NCI-H2171 treated with DMSO at 0.1 percent for 48 hours (cell line): Measurements from ENCODE around the gene RPL31.

Experiments used
- DNase-seq: peaks from one replicate; lab custom pipeline; 2025; lab: John Stamatoyannopoulos, UW

RPL31 gene

DNA sequence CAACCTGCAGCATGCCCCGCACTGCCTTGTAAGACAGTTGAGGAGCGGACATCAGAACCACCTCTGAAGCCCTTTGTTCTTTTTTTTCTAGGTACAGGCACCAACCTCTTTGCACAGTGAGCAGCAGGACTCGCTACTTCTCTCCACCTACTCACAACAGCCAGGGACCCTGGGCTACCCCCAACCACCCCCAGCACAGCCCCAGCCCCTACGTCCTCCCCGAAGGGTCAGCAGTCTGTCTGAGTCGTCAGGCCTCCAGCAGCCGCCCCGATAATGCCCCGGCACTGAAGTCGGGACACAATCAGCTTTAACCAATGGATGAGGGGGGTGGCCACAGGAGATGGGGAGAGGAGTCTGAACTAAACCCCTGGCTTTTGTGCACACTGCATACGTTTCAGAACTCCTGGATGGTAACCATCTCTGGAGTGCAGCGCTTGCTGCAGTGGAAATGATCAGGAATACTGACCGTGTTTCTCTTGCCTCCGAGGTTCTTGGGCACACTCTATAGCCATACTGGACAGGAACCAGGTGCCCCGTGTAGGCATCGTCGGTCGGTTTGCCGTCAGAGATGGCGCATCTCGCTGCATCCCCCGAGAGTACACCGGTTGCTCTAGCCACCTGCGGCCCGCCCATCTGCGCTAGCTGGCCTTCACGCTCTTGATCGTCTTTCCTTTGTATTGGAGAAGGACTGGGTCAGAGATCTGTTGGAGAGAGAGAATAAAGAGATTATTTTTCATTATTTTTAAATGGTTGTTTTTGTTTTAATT lies 6.6 kb upstream of the RPL31 start:
- no peak for DNase-seq

DNA sequence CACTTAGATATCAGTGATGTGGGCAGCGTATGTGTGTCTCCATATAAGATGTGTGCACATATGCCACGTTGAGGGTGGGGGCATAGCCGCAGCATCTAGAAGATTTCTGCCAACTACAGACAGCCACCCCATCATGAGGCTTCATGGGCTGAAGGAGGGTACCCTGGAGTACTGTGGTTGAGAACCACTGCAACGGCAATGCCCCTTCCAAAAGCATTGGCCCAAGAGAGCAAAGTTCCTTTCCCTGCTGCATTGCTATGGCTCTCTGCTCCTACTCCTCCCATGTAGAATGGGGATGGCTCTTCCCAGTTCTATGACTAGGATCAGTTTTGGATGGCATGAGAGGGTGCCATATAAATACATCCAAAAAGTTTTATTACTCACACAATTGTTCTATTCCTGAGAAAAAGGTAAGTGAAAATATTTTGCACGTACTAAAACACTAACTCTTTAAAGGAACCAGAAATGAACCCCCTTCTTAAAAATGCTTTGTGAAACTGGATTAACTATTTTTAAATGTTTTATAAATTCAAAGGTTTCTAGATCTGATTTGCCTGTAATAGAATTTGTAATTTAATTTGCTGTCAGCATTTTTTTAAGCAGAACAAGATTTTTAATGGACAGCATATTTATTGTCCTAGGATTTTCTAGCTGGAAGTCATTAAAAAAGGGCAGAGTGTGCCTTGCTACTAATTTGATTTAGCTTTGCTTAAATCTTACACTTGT lies 4.4 kb upstream of the RPL31 start:
- no peak for DNase-seq

DNA sequence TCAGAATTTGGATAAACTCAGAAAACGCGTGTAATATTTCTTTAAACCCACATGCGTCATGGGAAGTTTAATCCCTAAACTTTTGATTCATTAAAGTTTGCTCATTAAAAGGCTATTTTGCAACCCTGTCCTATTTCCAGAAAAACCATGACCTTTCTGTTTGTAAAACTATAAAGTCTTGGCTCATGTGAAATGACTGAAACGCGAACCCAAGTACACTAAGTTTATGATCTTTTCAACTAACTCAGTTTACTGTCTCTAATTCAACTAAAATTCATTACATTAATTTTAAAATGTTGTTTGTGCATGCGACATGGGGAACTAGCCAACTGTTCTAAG lies 3.9 kb upstream of the RPL31 start:
- no peak for DNase-seq

DNA sequence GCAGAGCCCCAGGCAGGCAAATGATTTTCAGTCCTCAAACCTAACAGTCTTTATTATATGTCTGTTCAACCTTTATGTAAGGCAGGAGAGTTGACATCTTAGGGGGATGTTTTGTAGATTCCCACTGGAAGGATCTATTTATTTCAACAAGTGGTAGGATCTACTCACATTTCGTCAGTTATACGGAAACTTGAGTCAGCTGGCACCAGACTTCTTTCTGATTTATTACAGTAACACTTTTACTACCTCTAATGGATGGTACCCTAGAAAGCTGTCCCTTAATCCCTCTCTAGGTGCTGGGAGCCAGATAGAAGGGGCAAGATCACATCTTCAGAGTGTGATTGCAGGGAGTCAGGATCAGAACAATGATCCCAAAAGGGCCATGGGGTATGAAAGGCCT lies 2.1 kb upstream of the RPL31 start:
- no peak for DNase-seq

DNA sequence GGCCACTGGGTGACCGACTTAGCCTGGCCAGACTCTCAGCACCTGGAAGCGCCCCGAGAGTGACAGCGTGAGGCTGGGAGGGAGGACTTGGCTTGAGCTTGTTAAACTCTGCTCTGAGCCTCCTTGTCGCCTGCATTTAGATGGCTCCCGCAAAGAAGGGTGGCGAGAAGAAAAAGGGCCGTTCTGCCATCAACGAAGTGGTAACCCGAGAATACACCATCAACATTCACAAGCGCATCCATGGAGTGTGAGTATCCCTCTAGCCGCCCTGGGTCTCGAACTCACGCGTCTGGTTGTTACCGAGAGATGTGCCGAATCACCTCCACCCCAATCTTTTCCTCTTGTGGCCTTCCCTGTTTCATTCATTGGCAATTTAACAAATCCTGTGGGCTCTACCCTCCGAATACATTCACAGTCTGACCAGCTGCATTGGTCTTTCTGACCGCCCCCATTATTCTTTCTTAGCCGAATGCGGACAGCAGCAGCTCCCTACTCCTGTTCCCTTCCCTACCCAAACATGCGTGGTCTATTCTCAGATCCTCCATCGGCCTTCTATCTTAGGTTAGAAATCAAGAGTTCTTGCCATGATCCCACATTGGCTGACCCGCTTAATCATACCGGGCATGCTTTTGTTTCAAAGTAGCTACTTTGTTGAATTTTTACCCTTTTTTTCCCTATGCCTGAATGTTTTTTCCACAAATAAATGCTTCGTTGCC lies 631 bp downstream of the RPL31 start:
- DNase-seq: no peak

DNA sequence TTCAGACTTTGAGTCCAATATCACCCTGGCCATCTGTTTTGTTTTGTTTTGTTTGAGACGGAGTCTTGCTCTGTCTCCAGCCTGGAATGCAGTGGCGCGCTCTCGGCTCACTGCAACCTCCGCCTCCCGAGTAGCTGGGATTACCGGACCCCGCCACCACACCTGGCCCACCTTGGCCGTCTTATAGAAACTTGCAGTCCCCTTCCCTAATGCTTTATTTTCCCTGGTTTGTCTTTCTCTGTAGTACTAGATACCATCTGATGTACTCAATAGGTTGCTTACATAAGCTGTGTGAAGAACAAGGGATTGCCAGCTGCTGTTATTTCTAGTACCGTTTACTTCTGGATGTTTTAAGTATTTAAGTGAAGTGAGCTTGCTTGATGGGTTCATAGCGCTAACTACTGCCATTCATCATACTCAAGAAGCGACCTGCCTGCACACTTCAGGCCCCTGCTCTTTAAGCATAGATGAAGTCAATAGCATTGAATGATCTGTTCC lies 1.2 kb downstream of the RPL31 start:
- DNase-seq: no peak

DNA sequence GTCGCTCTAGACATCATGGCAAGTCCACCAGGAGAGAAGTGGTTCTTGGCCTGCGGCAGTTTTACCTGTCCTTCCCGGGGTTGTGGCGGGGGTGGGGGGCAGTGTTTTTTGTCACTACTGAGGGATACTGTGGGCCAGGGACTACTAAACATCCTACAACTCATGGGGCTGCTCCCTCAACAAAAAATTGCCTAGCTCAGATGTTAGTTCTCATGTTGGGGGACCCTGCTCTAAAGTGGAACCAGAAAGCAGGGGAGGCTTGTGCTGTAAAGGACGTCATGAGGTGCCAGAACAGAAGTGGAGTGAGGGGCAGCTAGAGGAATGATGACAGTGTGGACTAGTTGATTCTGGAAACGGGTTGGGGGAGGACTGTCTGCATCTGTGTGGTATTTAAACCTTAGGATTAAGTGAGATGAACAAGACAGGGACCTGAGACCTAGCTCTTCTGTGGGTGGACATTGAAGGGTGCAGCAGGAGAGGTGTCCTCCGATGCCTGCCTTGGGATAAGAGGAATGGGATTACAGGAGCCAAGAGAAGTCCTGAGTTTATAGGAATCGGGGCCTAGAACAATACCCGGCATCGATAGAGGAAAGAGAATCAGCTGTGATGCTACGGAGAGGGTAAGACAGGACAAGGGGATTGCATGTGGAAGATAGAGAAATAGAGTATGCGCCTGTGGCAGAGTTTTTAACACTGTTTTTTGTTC lies 2.7 kb downstream of the RPL31 start:
- DNase-seq: no peak

DNA sequence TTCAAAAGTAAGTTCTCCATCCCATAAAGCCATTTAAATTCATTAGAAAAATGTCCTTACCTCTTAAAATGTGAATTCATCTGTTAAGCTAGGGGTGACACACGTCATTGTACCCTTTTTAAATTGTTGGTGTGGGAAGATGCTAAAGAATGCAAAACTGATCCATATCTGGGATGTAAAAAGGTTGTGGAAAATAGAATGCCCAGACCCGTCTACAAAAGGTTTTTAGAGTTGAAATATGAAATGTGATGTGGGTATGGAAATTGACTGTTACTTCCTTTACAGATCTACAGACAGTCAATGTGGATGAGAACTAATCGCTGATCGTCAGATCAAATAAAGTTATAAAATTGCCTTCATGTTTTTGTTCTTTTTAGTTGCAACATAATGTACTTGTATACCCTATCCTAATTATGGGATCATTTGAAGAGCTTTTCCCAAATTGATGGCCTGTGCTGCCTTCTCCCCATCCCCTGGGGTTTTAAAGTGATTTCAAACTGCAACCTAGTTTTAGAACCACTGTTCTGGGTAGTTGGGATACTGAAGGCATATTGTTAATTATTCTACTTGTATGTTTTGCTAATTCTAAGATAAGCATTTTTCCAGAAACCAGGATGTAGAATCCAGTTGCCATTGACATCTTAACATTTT lies 4.1 kb downstream of the RPL31 start:
- DNase-seq: no peak

DNA sequence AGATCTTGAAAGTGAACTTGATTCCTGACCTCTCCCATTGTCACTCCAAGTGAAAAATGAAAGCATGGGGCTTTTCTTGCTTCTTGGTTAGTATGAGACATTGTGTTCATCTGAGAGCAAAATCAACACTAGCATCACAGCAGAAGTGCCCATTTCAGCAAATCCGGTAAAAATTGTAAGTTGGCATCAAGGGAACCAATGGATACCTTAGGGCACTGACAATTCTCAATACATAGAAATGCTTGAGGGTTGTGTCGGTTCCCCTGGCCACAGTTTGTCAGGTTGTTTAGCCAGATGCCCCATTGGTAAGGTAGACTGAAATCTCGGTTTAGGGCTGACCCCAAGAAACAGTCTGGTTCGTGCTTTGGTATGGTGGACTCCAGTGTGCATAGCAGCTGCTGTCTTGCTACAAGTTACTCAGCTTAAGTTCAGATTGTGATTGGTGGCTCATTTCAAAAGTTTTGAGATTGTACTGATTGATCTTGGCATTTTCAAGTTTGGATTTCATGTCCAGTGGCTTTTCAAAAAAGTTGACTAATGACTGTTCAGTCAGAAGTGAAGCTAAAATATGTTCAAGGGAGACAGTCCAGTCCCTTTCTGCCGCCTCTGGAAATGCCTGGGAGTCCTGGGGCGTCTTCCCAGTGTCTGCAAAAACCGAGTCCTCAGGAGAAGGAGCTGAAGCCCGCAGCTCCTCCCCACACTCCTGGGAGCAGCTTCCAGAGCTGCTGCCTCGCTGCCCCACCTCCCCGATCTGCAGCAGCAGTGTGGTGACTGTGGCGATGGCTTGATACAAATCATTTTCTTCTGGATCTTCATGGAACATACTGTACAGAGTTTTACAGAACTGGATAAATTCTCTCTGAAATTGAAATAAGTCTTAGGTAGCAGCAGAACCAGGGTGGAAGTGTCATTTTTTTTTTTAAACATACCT lies 5.6 kb downstream of the RPL31 start:
- DNase-seq: no peak

DNA sequence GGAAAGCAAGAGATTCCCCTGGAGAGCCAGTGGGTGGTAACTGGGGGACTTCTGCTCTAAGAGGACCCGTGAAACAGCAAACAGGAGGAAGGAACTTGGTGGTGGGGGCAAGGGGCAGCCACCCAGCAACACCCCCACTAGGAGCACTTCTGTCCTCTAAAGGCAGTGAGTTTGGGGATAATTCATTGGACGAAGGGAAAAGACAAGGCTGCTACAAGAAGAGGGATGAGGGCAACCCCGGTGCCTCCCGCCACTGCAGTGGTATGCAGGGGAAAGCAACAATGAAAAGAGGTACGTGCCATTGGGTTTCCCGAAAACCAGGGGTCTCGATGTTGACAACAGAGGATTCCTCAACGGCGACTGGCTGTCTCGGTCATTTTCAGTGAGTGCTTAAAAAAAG lies 9.1 kb downstream of the RPL31 start:
- DNase-seq: no peak

DNA sequence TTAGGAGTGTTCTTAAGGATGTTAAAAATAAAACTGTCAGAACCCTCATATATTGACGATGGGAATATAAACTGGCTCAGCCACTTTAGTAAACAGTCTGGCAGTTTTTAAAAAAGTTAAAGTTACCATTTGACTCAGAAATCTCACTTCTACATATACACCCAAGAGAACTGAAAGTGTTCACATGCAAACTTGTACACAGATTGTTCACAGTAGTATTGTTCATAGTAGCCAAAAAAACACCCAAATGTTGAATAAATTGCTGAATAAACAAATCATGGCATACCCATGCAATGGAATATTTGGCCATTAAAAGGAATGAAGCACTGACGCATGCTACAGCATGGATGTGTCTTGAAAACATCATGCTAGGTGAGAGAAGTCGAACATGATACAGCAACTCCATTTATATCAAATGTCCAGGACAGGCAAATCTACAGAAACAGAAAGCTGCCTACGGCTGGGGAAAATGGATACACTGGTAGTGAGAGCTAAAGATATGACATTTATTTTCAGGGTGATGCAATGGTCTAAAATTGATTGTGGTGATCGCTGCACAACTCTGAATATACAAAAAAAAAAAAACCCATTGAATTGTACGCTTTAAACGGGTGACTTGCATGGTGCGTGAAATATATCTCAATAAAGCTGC lies 10.1 kb downstream of the RPL31 start:
- DNase-seq: no peak

DNA sequence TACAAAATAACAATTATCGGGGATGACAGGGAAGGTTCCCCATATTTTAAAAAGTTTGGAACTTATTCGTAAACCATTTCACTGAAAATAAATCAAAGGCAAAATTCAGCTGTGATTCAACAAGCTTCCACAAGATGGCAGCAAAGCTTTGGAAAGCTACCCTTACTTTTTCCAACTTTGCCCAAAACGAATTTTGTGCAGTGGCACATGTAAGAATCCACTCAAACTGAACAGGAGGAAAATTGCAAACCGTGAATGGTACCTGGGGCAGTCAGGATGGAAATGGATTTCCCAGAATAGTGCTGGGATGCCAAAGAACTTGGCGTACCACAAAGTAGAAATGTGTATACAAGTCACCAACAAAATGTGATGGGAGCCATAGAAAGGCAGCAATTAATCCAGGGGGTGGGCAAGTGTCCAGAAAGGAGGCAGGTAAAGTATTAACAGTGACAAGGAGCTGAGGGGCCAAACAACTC lies 10.7 kb downstream of the RPL31 start:
- peak; percentile 32 for DNase-seq

DNA sequence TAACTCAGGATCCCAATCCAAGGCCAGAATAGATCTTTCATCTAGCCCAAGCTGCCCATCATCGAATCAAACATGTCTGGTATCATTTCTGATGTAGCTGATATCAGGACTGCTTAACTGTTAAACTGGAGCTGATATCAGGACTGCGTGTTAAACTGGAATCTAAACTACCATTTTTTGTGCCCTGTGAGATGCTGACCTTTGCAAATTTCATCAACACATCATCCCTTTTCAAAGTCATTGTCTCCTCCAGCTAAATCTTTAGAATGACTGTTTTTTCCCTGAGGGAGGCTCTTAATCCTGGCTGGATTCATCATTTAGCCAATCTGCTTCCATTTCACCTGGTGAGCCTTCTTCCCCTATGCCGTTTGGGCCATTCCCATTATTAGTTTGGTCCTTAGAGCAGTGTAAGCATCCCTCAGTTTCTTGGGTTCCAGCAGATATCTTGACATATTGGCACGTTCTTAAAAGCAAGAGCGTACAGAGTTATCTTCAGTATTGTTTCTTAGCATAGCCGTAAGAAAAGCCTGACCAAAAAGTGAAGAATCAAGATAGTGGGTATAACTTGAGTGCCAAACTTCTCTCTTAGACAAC lies 12.3 kb downstream of the RPL31 start:
- no peak for DNase-seq

DNA sequence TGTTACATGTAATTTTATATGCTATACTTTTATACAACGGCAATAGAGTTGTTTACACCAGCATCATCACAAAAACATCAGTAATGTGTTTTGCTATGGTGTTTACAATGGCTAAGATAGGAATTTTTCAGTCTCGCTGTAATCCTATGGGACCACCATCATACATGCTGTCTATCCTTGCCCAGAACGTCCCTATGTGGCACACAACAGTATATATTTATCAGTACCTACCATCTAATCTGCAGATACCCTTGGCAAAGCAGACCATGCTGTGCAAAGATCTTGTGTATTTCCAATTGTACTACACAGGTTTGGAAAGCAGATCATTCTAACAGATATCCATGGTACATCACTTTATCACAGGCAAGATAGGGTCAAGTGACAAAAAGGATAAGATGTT lies 15.3 kb downstream of the RPL31 start:
- no peak for DNase-seq

DNA sequence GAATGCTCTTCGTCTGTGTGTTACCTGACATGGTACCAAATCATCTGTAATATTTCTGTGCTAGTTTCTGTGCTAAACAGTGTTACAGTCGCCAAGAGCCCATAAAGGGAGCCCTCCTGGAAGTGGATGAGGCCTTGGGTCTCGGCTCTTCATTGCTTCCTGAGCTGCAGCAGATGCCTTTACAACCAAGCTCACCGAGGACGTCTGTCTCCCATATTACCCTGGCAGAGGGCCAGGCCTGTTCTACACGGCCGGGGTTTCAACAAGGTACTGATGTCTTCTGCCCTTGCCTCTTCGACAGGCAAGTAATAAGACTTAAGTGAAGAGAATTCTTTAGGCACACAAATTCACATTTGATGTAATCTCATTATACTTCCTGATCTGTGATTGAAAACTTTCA lies 16.8 kb downstream of the RPL31 start:
- DNase-seq: peak; percentile 48

DNA sequence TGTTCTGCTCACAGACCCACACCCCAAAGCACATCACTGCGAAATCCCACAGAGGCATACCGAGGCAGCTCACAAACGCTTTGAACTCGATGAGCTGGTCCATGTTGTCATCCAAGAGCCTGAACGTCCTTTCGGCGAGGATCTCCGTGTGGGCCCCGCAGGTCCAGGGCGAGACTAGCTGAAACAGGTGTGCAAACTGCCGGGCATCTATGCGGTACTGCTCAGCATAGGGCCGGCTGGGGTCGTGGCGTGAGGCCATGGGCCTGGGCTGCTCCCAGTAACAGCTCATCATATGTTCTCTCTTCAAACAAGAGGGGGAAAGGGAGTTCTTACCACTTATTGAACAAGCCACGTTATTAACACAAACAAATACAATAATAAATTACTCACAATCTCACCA lies 20.1 kb downstream of the RPL31 start:
- no peak for DNase-seq

DNA sequence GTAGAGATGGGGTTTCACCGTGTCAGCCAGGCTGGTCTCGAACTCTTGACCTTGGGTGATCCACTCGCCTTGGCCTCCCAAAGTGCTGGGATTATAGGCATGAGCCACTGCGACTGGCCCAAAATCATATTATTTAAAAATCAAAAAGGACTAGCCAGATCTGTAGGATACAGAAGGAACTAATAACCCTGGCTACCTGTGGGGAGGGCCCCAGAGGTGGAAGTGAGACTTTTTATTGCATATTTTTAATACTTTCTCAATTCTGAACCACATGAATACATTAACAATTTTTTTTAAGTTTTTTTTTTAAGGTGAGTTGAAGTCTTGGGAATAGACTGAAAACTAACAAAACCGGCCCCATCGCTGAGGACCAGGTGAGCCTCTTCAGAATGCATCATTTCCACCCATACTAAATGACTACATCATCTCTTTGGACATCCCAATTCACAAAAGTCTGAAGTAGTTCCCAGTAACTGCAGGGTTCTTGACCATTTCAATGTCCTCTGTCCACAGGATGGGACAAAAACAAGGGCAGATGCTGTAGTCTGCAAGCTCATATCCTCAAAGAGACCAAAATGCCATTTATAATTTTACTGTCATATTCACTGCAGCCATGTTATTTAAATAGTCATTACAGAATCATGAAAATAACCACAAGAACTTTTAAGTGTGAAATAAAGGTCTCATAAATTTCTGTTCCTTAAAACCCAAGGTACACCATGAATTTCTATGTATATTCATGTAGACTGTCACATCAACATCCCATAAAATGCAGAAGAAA lies 21.4 kb downstream of the RPL31 start:
- DNase-seq: no peak

DNA sequence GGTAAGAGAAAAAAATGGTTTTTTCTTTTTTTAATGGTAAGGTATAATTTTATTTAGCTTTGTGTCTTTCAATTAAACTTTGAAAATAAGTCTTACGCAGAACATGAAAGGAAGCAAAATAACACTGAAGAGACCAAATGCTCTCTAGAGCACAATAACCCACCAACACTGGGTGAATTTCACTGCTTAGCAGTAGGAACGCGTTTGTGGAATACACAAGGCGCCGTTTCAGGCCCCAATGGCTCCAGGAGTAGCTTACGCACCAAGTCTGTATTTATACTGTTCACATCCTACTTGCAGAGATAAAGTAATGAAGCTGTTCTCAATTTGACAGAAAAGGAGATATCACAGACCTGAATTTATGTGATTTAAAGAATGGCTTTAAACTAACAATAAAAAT lies 23.5 kb downstream of the RPL31 start:
- no peak for DNase-seq

DNA sequence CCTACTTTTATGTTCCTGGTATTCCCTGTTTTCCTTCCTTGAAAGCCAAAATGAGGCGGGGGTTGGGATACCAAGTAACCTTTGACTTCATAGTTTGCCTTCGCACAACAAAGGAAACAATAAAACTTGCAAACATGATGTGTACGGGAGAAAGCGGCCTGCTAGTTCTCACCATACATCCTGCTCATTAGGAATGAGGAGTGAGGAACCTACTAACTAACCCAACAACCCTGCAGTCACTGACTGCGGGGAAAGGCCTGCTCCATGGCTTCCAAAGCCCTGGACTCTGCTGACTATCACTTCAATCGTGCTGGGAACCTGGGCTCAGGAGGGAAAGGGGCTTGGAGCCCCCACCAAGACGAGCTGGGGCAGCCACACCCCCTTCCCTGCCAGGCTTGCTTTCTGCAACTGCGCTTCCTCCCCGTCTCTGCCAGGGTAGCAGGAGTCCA lies 24.2 kb downstream of the RPL31 start:
- DNase-seq: no peak
